Panc1 (cell line): ENCODE data around the gene KRT6C. TPM values are rescaled to one million over a fixed set of nuclear protein-coding genes. Genes with fewer than 3 reads are reported as not detected.

Experiments used
- ATAC-seq: fragments of 200-7000 bp; cut with Tn5 transposase; 2 replicates; pipeline ENCODE4 v1.9.1; 2020; ENCODE audit warnings: mild to moderate bottlenecking, moderate library complexity
- BruUV-seq: library from RNA; stranded (reverse); fragments of 400-500 nt; replicated peaks from 2 replicates; lab custom pipeline; 2021; lab: Mats Ljungman, UMichigan
- CTCF ChIA-PET: fragments of 300-600 bp; sonication (Branson Sonifier 250); formaldehyde crosslinking; loops from one replicate; lab custom pipeline; 2022; ENCODE audit warnings: antibody characterized with exemption; lab: Charles Lee
- POLR2A ChIA-PET: fragments of 300-600 bp; sonication (Branson Sonifier 250); formaldehyde crosslinking; loops from one replicate; lab custom pipeline; 2022; ENCODE audit warnings: antibody characterized with exemption; lab: Charles Lee
- DNase-seq: peaks from one replicate; pipeline ENCODE4 v3.0.0-alpha.2; 2010; ENCODE audit warnings: low read depth, low spot score
- H3K27ac ChIP-seq: 2 replicates; pipeline ENCODE4 v1.5.1; 2011; ENCODE audit warnings: mild to moderate bottlenecking, low read length, inconsistent platforms
- H3K27me3 ChIP-seq: fragments of 200-500 bp; sonication (Bioruptor generic); 2 replicates; pipeline ENCODE4 v1.6.0; 2014; ENCODE audit warnings: low read length, inconsistent platforms; ENCODE audit not compliant: control insufficient read depth, insufficient read depth
- H3K36me3 ChIP-seq: fragments of 200-500 bp; sonication (Bioruptor generic); 2 replicates; pipeline ENCODE4 v1.5.1; 2014; ENCODE audit warnings: inconsistent platforms, mild to moderate bottlenecking, low read length, moderate library complexity; ENCODE audit not compliant: control insufficient read depth, insufficient read depth
- H3K4me1 ChIP-seq: 2 replicates; pipeline ENCODE4 v1.5.1; 2011; ENCODE audit warnings: inconsistent platforms, mild to moderate bottlenecking, low read length, moderate library complexity; ENCODE audit not compliant: control insufficient read depth, insufficient read depth
- H3K4me3 ChIP-seq, 2 experiments: 2 replicates each; pipeline ENCODE4 v1.5.1; 2011 to 2012; ENCODE audit warnings: low read depth in 2 of 2, low read length in 2 of 2, mild to moderate bottlenecking in 2 of 2, inconsistent platforms in 1 of 2, moderate library complexity in 1 of 2
- H3K9me3 ChIP-seq: fragments of 200-500 bp; sonication (Bioruptor generic); 2 replicates; pipeline ENCODE4 v1.5.1; 2014; ENCODE audit warnings: low read depth, mild to moderate bottlenecking, inconsistent platforms, low read length, moderate library complexity; ENCODE audit not compliant: control insufficient read depth, insufficient read depth
- CTCF ChIP-seq: fragments of 450-650 bp; IDR thresholded peaks from 2 replicates; pipeline ENCODE4 v1.5.1; 2017; ENCODE audit warnings: mild to moderate bottlenecking
- POLR2AphosphoS5 ChIP-seq: IDR thresholded peaks from 2 replicates; pipeline ENCODE4 v1.6.1; 2012; ENCODE audit warnings: mild to moderate bottlenecking, low read depth, low read length, moderate library complexity
- REST ChIP-seq, 2 experiments: IDR thresholded peaks; 2 replicates each; pipeline ENCODE4 v1.6.1; 2011 to 2012; ENCODE audit warnings: low read depth in 2 of 2, control low read depth in 1 of 2, low read length in 1 of 2, mild to moderate bottlenecking in 1 of 2, moderate library complexity in 1 of 2; ENCODE audit not compliant: insufficient read depth in 1 of 2
- SIN3A ChIP-seq: IDR thresholded peaks from 2 replicates; pipeline ENCODE4 v1.6.1; 2012; ENCODE audit warnings: low read depth, mild to moderate bottlenecking, low read length, moderate library complexity, borderline replicate concordance; ENCODE audit not compliant: insufficient read depth
- TCF7L2 ChIP-seq: IDR thresholded peaks from 2 replicates; pipeline ENCODE4 v1.6.1; 2011; ENCODE audit warnings: mild to moderate bottlenecking, low read depth, low read length, inconsistent platforms
- in situ Hi-C: cut with HindIII; loops from 2 replicates; pipeline ENCODE4 v1.10.0; 2016; ENCODE audit warnings: low sequenced_read_pairs, low pct_unique_long_range_greater_than_20kb
- intact Hi-C: fragments of 100-400 bp; cut with micrococcal nuclease; formaldehyde crosslinking; loops from one replicate; pipeline ENCODE4 v1.10.0; 2022; ENCODE audit not compliant: unreplicated experiment
- total RNA-seq: library from RNA; stranded (reverse); gene quantifications from one replicate; pipeline ENCODE4 v1.2.1, GENCODE V29; 2021; ENCODE audit not compliant: unreplicated experiment

KRT6C gene
- total RNA-seq, 1 experiment from 2014 or later, result not detected

GRCh38 chr12:52445876-52446275 is 27.7 kb downstream of the KRT6C start:
- in situ Hi-C loops (no loop called here), intact Hi-C loops (no loop called here)
- Histone ChIP-seq H3K27me3 (peaks cover 3% of the 10 kb centered on the region; the same call in 1 of the 2 replicates), H3K27ac (no peak overlapping the region), H3K4me3 (no peak overlapping the region), H3K4me1 (no peaks in the 10 kb centered on the region), H3K9me3 (no peaks in the 10 kb centered on the region), H3K36me3 (no peaks in the 10 kb centered on the region)
- DNase-seq, result no peak
- CTCF ChIA-PET, result no interaction called here
- POLR2A ChIA-PET, result no interaction called here
- no peak for TF ChIP-seq REST (IDR thresholded peaks at IDR 0.05; ENCODE audit: insufficient read depth in 1 of 2, low read depth in 2 of 2, low read length in 1 of 2)
- no peak for TF ChIP-seq SIN3A
- TF ChIP-seq TCF7L2, result no peak
- no peak for TF ChIP-seq POLR2AphosphoS5
- TF ChIP-seq CTCF, result no peak
- no TSS peak for BruUV-seq
- ATAC-seq, result no peak

GRCh38 chr12:52444647-52445595 is 28.7 kb downstream of the KRT6C start:
- intact Hi-C loops (no loop called here), in situ Hi-C loops (no loop called here)
- H3K4me3 ChIP-seq, result no peak overlapping the region
- no peak for DNase-seq
- TF ChIP-seq REST (IDR thresholded peaks at IDR 0.05; ENCODE audit: insufficient read depth in 1 of 2, low read depth in 2 of 2, low read length in 1 of 2), result no peak
- no peak for TF ChIP-seq POLR2AphosphoS5
- no peak for TF ChIP-seq SIN3A
- no peak for TF ChIP-seq TCF7L2
- TF ChIP-seq CTCF, result no peak
- no peaks in the 10 kb centered on the region for H3K27me3 ChIP-seq
- H3K36me3 ChIP-seq, result no peaks in the 10 kb centered on the region
- no TSS peak for BruUV-seq
- CTCF ChIA-PET, result no interaction called here
- no peaks in the 10 kb centered on the region for H3K9me3 ChIP-seq
- no peak for ATAC-seq
- H3K27ac ChIP-seq, result no peak overlapping the region
- no peaks in the 10 kb centered on the region for H3K4me1 ChIP-seq
- POLR2A ChIA-PET, result no interaction called here
